ENCODE results near the gene LSM7.

DNA sequence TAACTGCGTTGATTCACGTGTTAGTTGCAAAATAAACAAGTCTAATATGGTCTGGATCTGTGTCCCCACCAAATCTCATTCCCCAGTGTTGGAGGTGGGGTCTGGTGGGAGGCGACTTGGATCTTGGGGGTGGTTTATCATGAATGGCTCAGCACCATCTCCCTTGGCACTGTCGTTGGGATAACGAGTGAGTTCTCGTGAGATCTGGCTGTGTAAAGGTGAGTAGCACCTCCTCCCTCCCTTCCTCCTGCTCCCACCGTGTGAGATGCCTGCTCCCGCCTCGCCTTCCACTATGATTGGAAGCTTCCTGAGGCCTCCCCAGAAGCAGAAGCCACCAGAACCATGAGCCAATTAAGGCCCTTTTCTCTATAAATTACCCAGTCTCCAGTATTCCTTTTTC is 51.2 kb downstream of the LSM7 start:
- TF ChIP-seq, protein P1, sequence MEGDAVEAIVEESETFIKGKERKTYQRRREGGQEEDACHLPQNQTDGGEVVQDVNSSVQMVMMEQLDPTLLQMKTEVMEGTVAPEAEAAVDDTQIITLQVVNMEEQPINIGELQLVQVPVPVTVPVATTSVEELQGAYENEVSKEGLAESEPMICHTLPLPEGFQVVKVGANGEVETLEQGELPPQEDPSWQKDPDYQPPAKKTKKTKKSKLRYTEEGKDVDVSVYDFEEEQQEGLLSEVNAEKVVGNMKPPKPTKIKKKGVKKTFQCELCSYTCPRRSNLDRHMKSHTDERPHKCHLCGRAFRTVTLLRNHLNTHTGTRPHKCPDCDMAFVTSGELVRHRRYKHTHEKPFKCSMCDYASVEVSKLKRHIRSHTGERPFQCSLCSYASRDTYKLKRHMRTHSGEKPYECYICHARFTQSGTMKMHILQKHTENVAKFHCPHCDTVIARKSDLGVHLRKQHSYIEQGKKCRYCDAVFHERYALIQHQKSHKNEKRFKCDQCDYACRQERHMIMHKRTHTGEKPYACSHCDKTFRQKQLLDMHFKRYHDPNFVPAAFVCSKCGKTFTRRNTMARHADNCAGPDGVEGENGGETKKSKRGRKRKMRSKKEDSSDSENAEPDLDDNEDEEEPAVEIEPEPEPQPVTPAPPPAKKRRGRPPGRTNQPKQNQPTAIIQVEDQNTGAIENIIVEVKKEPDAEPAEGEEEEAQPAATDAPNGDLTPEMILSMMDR (IDR thresholded peaks at IDR 0.05): no peak
- TF ChIP-seq POLR2A (IDR thresholded peaks at IDR 0.05): no peak

Measured in uterus (tissue), 2 donors.